IPS DF 4.7 (cell line): Measurements from ENCODE around the gene NEDD4L.

Experiments
- DNase-seq: peaks from one replicate; pipeline ENCODE4 v3.0.0-alpha.2; 2013; ENCODE audit warnings: low spot score; ENCODE audit errors: extremely low read depth

The NEDD4L gene

GRCh38 chr18:58341916-58342315 is 297.9 kb downstream of the NEDD4L start:
- no peak for DNase-seq

GRCh38 chr18:58344080-58344670 is 300.1 kb downstream of the NEDD4L start:
- no peak for DNase-seq

GRCh38 chr18:58344861-58345463 is 300.9 kb downstream of the NEDD4L start:
- no peak for DNase-seq

GRCh38 chr18:58345875-58346274 is 301.8 kb downstream of the NEDD4L start:
- DNase-seq = no peak

GRCh38 chr18:58347135-58347534 is 303.1 kb downstream of the NEDD4L start:
- DNase-seq = no peak

- no peak for DNase-seq
These were observed 304.5 kb downstream of the NEDD4L start for GRCh38 chr18:58348517-58348916.

- no peak for DNase-seq
These were observed 304.9 kb downstream of the NEDD4L start for GRCh38 chr18:58348951-58349350.

- DNase-seq = no peak
These were observed 305.6 kb downstream of the NEDD4L start for GRCh38 chr18:58349650-58350049.

- no peak for DNase-seq
These were observed 306.5 kb downstream of the NEDD4L start for GRCh38 chr18:58350526-58350925.

GRCh38 chr18:58351776-58352175 is 307.8 kb downstream of the NEDD4L start:
- DNase-seq = no peak

GRCh38 chr18:58353581-58353980 is 309.6 kb downstream of the NEDD4L start:
- no peak for DNase-seq

GRCh38 chr18:58354051-58354450 is 310.0 kb downstream of the NEDD4L start:
- DNase-seq = no peak

- DNase-seq = no peak
These were observed 310.8 kb downstream of the NEDD4L start for GRCh38 chr18:58354791-58355190.

GRCh38 chr18:58355243-58355642 is 311.2 kb downstream of the NEDD4L start:
- DNase-seq = no peak

GRCh38 chr18:58359218-58359617 is 315.2 kb downstream of the NEDD4L start:
- no peak for DNase-seq

- DNase-seq = no peak
These were observed 315.6 kb downstream of the NEDD4L start for GRCh38 chr18:58359620-58360019.

GRCh38 chr18:58360324-58360723 is 316.3 kb downstream of the NEDD4L start:
- no peak for DNase-seq

- no peak for DNase-seq
These were observed 317.2 kb downstream of the NEDD4L start for GRCh38 chr18:58361212-58361611.

GRCh38 chr18:58362027-58362575 is 318.1 kb downstream of the NEDD4L start:
- no peak for DNase-seq

- no peak for DNase-seq
These were observed 318.8 kb downstream of the NEDD4L start for GRCh38 chr18:58362829-58363271.

- no peak for DNase-seq
These were observed 319.9 kb downstream of the NEDD4L start for GRCh38 chr18:58363767-58364540.

- no peak for DNase-seq
These were observed 321.0 kb downstream of the NEDD4L start for GRCh38 chr18:58364876-58365528.
